Measurements from ENCODE around the gene TPRA1. TPM values are rescaled to one million over a fixed set of nuclear protein-coding genes. Genes with fewer than 3 reads are reported as not detected.

Gene TPRA1
- total RNA-seq, 4 donors from 2014 or later: 50.3 to 75.3 (median 67.5) TPM

GRCh38 chr3:127615631-127616305 is 25.2 kb upstream of the TPRA1 start:
- Histone ChIP-seq H3K9me3 (no peaks in the 10 kb centered on the region), H3K27ac (no peak overlapping the region), H3K36me3 (peaks cover 0 to 80% (median 1%) of the 10 kb centered on the region in 3 donors), H3K27me3 (no peaks in the 10 kb centered on the region), H3K4me3 (no peak overlapping the region), H3K4me1 (no peaks in the 10 kb centered on the region)
- WGBS, 2 donors: 85 to 91% methylated on average over 6 of the region's 6 CpGs
- TF ChIP-seq CTCF (IDR thresholded peaks at IDR 0.05) (no peak), EP300 (IDR thresholded peaks at IDR 0.05) (no peak), POLR2A (IDR thresholded peaks at IDR 0.05) (no peak)
- DNase-seq (ENCODE audit: low spot score in 2 of 2): no peak

GRCh38 chr3:127614928-127615589 is 24.5 kb upstream of the TPRA1 start:
- 81 to 85% methylated on average over 4 of the region's 4 CpGs for WGBS, 2 donors
- Histone ChIP-seq H3K36me3 (peaks cover 0 to 80% (median 0%) of the 10 kb centered on the region in 3 donors), H3K9me3 (no peaks in the 10 kb centered on the region), H3K4me3 (no peak overlapping the region), H3K4me1 (no peaks in the 10 kb centered on the region), H3K27ac (no peak overlapping the region), H3K27me3 (no peaks in the 10 kb centered on the region)
- TF ChIP-seq POLR2A (IDR thresholded peaks at IDR 0.05): no peak
- no peak for TF ChIP-seq CTCF (IDR thresholded peaks at IDR 0.05)
- TF ChIP-seq EP300 (IDR thresholded peaks at IDR 0.05): no peak
- no peak for DNase-seq (ENCODE audit: low spot score in 2 of 2)

- no peak for TF ChIP-seq CTCF (IDR thresholded peaks at IDR 0.05)
- Histone ChIP-seq H3K27me3 (no peaks in the 10 kb centered on the region), H3K4me1 (no peaks in the 10 kb centered on the region), H3K9me3 (no peaks in the 10 kb centered on the region), H3K27ac (no peak overlapping the region), H3K4me3 (no peak overlapping the region), H3K36me3 (peaks cover 0 to 77% (median 0%) of the 10 kb centered on the region in 3 donors)
- DNase-seq (ENCODE audit: low spot score in 2 of 2): no peak
Measured at GRCh38 chr3:127613406-127613805, 22.9 kb upstream of the TPRA1 start.

- Histone ChIP-seq H3K36me3 (peaks cover 0 to 77% (median 0%) of the 10 kb centered on the region in 3 donors), H3K27ac (no peak overlapping the region), H3K4me3 (no peak overlapping the region), H3K27me3 (no peaks in the 10 kb centered on the region), H3K4me1 (no peaks in the 10 kb centered on the region), H3K9me3 (no peaks in the 10 kb centered on the region)
- WGBS, 2 donors: 77% methylated on average over 6 of the region's 6 CpGs
- no peak for DNase-seq (ENCODE audit: low spot score in 2 of 2)
- no peak for TF ChIP-seq POLR2A (IDR thresholded peaks at IDR 0.05)
- no peak for TF ChIP-seq EP300 (IDR thresholded peaks at IDR 0.05)
- no peak for TF ChIP-seq CTCF (IDR thresholded peaks at IDR 0.05)
Measured at GRCh38 chr3:127612966-127613365, 22.4 kb upstream of the TPRA1 start.

GRCh38 chr3:127611251-127611650 is 20.7 kb upstream of the TPRA1 start:
- no peaks in the 10 kb centered on the region for H3K4me1 ChIP-seq
- H3K9me3 ChIP-seq: no peaks in the 10 kb centered on the region
- H3K4me3 ChIP-seq: no peak overlapping the region
- H3K36me3 ChIP-seq: peaks cover 0 to 77% (median under 1%) of the 10 kb centered on the region in 3 donors
- WGBS, 2 donors: 93 to 97% methylated on average over 8 of the region's 8 CpGs
- TF ChIP-seq EP300 (IDR thresholded peaks at IDR 0.05) (no peak), CTCF (IDR thresholded peaks at IDR 0.05) (no peak), POLR2A (IDR thresholded peaks at IDR 0.05) (no peak)
- no peak overlapping the region for H3K27ac ChIP-seq
- DNase-seq (ENCODE audit: low spot score in 2 of 2): no peak
- H3K27me3 ChIP-seq: no peaks in the 10 kb centered on the region
